Stimulated activated naive CD4-positive, alpha-beta T cell treated with Interleukin-2 at 50 U/mL for 16 hours (primary cell): ENCODE measurements around the gene IQCN.

Source experiments
- DNase-seq: peaks from one replicate; lab custom pipeline; 2025; lab: John Stamatoyannopoulos, UW

IQCN gene

DNA sequence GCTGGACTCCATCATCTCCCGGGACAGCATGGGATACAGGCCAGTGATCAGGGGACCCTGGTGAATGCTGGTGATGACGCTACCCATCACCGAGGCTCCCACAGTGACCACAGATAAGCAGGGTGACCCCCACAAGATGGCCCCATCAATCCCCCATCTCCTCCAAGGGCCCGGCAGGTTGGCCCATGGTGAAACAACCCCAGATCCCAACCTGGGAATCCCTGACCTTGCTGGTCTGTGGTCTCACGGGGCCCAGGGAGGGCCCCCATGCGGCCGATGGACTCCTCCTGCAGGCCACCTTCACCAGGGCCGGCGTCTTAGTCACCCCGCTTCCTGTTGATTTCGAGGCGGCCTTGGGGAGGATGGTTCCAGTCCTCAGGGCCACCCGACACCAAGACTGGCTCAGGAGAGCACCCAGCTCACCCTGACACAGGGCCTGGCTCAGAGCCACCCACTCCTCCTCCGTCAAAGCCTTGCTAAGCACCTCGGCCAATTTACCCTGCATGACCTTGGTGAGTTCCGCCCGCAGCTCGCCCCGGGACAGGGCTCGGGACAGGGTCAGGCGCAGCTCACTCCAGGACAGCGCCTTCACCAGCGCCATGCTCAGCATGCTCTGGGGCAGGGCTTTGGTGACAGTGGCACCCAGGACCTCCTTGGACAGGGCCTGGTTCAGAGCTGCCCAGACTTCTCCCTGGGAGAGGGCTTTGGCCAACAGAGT lies 10.0 kb downstream of the IQCN start:
- DNase-seq: no peak

DNA sequence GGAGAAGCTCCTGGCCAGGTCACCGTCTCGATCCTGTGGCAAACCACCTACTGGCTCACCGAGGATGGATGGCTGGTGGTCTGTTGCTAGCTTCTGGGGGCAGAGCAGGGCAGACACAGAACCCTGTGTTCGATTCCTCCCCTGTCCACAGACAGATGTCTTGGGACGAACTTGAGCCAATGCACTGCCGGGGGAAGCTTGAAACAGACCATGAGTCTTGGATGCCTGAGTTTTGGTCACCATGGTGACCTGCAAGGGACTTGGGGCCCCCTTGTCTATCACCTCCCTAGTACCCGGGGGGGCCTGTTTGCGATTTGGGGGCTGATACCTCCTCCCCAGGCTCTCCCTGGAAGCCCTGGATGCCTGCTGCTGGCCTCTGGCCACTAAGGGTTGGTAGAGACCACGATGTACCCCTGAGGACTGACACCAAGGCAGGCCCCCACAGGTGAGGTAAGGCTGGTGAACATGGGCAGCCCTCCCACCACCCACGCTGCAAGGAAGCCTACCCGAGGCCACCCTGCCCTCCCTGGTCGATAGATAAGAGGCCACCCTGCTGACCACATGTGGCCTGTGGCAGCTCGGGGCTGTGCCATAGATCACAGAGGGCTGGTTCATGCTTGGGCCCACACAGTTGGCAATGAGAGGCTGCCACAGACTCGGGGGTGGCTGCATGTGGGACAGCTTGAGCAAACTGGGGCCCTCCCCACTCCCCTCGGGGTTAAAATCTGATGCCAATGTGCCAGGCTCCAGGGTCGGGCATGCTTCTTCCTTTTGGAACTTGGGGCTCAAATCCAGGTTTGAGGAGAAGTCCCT lies 10.7 kb downstream of the IQCN start:
- DNase-seq: no peak

DNA sequence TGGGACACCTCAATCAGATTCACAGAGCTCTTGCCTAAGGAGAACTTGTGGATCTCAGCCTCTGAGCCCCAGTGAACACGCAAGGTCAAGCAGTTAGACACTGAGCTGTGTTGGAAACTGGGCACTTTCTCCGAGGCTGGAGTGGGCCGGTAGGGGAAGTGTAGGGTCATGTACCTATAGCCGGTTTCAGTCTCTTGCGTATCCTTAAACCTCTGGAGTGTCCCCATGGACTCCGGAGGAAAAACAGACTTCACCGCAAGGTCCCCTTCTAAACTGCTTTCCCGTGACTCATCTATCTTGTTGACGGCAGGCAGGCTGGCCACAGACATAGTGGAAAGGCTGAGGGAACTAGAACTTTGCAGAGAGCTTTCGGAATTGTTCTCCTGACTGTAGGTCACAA lies 11.3 kb downstream of the IQCN start:
- no peak for DNase-seq

DNA sequence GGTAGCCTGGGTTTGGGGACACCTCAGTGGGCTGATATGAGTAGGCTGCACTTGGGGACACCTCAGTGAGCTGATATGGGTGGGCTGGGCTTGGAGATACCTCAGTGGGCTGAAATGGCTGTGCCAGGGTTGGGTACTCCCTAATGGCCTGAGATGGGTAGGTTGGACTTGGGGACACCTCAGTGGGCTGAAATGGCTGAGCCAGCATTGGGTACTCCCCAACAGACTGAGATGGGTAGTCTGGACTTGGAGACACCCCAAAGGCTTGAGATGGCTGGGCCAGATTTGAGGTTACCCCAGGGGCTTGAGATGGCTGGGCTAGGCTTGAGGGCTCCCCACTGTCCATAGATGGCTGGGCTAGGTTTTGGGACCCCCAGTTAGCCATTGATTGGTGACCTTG lies 12.1 kb downstream of the IQCN start:
- DNase-seq: no peak

DNA sequence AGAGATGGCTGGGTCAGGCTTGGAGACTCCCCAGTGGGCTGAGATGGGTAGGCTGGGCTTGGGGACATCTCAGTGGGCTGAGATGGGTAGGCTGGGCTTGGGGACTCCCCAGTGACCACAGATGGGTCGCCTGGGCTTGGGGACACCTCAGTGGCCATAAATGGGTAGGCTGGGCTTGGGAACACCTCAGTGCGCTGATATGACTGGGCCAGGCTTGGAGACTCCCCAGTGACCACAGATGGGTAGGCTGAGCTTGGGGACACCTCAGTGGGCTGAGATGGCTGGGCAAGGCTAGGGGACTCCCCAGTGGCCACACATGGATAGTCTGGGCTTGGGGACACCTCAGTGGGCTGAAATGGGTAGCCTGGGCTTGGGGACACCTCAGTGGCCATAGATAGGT lies 12.8 kb downstream of the IQCN start:
- no peak for DNase-seq

DNA sequence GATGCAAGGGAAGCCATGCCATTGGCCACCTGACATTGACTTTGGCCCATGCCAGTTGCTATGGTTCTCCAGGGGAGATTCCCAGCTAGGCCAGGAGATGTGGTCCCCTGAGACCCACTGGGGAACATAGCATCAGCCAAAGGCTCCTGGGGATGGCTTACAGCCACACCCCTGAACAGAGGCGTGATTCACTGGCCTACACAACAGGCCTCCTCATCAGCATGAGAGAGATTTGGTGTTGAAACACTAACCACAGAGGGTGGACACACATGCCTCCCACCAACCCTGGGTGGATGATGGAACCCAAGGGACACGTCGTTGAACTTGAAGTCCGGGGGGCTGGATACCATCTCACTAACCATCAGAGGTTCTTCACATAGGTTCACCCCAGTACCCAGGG lies 14.4 kb downstream of the IQCN start:
- no peak for DNase-seq

DNA sequence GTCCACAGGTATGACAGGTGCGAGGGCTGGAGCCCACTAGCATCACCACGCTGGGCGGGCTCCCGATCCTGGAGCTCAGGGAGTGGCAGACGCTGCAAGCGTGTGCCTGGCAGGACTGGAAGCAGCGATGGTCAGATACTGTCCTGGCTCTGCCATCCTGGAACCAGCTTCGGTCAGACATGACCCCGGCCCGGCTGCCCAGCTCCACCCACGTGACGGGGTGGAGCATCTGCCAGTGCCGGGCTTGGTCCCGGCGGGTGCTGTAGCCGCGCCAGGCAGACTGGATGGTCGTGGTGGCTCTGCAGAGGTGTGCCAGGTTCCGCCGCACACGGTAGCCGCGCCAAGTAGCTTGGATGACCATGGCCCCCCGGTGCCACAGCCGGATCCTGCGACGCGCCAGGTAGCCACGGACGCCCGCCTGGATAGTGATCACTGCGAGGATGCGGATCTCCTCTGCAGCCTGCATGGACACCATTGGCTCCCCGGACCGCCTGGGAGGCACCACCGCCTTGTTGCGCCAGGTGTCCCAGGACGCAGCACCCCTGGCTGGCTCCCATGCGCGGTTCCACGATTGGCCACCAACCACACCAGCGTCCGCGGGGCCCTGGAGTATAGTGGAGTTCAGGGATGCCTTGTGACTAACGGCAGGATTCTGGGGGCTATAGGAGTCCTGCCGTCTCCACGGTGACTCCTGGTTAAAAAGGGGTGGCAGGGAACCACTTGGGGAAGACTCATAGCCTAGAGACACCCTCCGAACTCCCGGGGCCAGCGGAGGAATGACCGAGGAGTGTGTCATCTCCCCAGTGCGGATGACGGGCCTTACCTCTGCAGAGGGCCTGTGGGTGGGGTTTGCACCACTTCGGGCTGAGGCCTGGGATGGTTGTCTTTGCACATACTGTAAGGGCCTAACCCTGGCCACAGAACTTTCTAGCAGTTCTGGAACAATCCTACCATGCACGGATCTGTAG lies 16.5 kb downstream of the IQCN start:
- no peak for DNase-seq

DNA sequence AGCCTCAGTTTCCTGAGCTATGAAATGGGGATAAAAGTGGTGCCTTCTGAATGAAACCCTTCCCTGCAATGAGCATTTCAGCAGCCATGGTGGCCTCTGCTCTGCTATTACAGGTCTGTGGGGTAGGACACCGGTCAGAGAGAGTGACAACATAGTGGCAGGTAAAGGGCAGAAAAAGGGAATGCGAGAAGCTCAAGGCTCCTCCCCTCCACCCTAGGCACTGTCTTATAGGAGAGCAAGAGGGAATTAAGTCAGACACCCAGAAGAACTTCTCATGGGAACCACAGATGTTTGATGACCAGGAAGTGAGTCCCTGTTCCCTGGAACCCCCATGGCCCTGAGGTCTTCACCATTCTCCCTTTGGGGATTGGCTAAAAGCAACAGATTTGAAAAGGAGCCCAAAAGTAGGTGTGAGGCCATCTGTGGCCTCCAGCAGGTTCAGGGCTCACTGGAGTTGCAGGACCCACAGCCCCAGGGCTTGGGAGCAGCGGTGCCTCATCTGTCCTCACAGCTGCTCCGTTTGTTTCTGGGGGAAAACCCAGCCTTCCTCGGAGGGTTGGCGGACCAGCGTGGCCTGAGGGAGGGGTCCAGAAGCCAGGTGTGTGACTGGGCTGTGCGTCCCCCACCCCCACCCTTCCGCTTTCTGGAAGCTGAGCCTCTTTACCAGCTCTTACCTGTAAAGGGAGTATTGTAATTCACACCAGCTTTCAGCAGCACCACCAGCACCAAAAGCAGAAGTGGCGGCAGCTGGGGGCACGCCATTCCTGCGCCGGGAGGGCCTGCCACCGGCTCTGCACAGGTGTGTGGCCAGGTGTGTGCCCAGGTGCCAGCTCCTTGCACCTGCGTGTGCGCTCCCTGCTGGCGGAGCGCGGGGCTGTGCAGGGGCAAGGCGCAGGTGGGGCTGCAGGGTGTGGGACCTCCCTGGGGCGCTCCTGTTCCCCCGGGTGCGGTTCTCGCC lies 19.4 kb downstream of the IQCN start:
- no peak for DNase-seq

DNA sequence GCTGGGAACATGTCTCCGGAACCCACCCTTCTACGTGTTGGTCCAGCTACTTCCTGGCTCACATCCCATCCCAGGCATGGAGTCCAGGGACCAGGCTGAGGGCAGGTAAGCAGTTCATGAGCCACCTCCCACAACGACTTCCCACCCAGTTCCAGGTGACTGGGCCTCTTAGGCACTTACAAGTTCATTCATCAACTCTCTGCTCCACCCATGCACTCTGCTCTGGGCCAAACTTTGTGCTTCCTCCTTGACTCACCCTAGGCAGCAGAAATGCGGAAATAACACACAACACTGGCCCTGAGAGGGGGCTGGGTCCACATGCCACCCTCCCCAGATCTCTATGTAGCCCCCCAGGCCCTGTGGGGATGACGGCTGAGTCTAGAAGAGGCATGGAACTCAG lies 20.5 kb downstream of the IQCN start:
- DNase-seq: no peak

DNA sequence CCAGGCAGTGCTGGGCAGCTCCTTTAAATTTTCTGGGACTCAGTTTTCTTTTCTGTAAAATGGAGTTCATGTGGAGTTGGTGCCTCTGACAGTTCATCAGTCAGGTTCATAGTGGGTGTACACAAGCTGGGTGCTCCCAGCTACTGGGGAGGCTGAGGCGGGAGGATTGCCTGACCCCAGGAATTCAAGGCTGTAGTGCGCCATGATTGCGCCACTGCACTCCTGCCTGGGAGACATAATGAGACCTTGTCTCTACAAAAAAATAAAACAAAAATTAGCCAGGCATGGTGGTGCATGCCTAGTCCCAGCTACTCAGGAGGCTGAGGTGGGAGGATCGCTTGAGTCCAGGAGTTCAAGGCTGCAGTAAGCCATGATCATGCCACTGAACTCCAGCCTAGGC lies 21.1 kb downstream of the IQCN start:
- no peak for DNase-seq

DNA sequence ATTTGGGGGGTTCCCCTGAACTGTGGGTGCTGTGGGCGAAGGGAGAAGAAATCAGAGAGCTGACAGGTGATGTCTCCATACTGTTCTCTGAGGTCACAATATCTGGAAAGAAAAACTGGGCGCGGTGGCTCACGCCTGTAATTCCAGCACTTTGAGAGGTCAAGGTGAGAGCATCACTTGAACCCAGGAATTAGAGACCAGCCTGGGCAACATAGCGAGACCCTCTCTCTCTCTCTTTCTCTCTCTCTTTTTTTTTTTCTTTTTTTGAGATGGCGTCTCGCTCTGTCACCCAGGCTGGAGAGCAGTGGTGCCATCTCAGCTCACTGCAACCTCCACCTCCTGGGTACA lies 21.9 kb downstream of the IQCN start:
- DNase-seq: no peak

DNA sequence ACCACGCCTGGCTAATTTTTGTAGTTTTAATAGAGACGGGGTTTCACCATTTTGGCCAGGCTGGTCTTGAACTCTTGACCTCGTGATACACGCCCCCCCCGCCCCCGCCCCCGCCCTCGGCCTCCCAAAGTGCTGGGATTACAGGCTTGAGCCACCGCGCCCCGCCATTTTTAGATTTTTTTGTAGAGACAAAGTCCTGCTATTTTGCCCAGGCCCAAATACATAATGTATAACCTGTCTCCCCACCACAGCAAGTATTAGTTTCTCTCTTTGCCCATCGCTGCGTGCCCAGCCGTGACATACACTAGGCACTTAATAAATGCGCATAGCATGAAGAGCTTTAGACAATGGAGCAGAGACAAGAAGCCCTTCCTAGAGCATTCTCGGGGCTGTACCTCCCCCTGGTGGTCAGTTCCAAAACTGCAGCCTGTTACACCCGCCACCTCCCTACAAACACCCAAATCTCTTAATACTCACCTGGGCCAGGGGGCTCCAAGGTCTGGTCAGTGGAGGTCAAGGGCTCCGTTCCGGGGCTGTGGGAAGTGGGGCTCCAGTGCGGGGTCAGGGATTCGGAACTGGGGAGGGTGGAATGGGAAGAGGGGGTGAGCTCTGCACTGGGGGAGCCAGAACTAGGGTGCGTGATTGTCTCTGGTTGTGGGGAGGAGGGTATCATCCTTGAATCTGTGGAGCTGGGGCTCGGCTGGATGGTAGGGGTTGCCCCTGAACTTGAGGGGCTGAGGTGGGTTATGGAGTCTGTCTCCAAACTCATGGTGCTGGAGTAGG lies 22.5 kb downstream of the IQCN start:
- DNase-seq: peak; percentile 70

DNA sequence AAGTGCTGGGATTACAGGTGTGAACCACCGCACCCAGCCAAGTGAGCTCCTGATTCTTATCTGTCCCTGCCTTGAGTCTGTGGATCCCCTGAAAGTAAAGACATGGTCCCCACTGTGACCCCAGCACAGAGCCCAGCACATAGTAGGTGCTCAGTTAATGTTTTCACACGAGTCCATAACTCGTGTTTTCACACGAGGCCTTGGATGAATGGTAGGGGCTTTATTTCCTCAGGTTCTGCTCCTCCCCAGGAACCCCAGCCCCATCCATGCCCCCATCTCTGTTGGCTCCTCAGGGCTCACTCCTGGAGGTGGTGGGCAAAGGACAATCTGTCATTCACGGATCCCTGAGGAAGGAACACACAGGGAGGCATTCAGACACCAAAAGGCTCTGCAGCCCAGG lies 24.4 kb downstream of the IQCN start:
- no peak for DNase-seq

DNA sequence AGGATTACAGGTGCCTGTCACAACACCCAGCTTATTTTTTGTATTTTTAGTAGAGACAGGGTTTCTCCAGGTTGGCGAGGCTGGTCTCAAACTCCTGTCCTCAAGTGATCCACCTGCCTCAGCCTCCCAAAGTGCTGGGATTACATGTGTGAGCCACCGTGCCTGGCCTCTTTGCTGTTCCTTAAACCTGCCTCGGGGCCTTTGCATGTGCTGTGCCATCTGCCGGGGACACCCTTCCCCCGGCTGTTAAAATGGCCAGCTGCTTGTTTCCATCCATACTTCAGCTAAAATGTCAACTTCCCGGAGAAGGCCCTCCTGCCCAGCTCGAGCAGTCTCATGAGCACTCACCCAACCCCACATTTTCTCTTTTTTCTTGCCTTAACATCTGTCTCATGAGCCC lies 29.0 kb downstream of the IQCN start:
- no peak for DNase-seq

DNA sequence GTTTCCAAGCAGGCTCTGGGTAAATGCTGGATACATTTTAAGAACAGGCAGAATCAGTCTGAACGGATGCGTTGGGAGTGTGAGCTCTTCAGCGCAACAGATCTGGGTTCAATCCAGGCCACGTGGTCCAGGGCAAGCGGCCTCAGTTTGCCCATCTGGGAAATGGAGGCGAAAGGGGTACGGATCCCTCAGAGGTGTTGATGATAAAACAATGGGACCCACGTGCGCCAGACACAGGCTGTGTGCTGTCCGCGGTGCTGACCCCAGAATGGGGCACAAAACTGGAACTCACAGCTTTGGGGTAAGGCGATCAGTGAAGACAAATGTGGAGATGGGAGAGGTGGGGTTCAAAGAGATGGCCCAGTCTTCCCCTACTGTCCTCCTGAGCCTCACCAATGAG lies 34.9 kb downstream of the IQCN start:
- DNase-seq: no peak

DNA sequence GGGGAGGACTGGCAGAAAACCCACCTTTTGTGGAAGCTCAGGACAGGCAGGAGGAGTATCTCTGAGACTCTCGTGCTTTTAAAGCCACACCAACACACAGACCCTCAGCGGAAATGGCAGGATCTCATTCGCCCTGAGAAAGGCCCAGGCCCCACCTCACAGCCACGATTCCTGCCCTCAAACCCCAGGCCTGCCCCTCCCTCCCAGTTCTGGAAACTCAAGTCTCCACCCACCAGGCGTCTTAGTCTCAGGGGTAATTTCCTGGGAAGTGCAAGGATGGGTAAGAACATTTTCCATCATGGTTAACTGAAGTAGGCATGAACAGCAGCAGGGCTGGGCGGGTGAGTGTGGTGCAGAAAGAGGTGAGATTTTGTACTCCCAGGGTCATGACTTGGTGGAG lies 40.1 kb downstream of the IQCN start:
- DNase-seq: no peak

DNA sequence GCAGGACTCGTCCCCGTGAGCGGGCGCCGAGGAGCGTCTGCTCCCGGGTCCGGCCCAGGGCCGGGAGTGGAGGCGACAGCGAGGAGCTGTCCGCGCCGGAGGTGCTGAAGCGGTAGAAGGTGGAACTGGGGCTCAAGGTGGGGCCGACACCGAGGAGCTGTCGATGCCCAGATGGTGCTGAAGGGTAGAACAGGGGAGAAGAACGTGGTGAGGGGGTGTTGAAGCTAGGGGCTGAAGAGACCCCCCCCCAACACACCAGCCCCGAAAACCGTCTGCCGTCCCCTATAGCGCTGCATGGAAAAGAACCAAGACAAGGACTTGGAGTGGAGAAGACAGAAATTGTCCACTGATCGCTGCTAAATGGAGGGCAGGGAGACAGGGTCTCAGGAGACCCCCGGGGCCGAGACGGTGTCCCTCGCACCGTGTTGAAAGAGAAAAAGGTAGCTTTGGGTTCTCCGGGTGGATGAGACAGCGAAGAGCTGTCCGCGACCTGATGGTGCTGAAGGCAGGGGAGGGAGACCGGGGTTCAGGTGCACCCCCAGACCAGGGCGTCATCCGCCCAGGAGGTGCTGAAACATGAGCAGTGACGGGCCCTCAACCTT lies 40.9 kb downstream of the IQCN start:
- peak; percentile 33 for DNase-seq

DNA sequence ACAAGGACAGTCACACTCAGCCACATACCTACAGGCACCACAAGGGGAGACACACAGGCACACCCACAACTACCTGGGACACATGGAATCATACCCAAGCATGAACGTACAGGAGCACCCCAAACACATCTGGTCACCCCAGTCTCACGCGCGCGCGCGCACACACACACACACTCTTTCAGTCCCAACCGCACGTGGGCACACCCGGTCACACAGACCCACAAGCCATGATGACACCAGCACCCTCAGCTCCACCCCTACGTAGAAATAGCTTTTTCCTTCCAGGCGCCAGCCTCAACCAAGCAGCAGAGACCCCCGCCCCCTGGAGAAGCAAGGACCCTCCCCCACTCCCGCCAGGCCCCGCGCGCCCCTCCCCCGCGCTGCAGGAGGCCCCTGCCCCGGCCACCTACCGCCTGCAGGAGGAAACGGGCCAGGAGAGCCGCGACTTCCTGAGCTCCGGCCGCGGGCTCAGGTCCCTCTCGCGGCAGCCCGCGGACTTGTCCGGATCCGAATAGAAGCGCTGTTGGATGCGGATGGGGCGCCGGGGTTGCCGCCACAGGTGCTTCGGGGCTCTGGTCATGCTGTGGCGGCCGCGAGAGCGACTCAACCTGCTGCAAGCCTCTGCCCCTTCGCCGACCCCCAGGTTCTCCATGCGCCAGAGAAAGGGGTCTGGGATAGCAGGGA lies 41.6 kb downstream of the IQCN start:
- DNase-seq: no peak

DNA sequence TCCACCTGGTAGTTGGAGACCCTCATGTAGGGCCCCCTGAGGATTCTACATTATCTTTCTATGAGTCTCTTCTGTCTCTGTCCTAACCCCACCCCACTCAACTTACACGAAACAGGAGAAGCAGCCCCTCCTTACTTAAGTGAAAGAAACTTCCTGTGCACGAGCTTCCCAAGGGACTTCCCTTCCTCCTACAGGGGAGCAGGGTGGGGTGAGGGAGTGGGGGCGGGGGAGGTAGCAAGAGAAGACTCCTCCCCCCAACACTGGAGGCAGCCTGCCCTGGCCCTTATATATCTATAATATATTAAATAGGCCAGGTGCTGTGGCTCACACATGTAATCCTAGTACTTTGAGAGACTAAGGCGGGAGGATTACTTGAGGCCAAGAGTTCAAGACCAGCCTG lies 42.5 kb downstream of the IQCN start:
- DNase-seq: no peak
